HG02943 (cell line): ENCODE results near the gene ARHGEF25.
"Not testable (repeated sequence)": the region's sequence is repeated elsewhere in the genome, so short reads cannot be mapped to it uniquely, and the experiment has no call there.

Source experiments
- ATAC-seq: cut with Tn5 transposase; IDR thresholded peaks from one replicate; pipeline ENCODE4 v1.9.1; 2021; ENCODE audit warnings: mild to moderate bottlenecking, low read depth, moderate library complexity; ENCODE audit not compliant: unreplicated experiment

The ARHGEF25 gene

DNA sequence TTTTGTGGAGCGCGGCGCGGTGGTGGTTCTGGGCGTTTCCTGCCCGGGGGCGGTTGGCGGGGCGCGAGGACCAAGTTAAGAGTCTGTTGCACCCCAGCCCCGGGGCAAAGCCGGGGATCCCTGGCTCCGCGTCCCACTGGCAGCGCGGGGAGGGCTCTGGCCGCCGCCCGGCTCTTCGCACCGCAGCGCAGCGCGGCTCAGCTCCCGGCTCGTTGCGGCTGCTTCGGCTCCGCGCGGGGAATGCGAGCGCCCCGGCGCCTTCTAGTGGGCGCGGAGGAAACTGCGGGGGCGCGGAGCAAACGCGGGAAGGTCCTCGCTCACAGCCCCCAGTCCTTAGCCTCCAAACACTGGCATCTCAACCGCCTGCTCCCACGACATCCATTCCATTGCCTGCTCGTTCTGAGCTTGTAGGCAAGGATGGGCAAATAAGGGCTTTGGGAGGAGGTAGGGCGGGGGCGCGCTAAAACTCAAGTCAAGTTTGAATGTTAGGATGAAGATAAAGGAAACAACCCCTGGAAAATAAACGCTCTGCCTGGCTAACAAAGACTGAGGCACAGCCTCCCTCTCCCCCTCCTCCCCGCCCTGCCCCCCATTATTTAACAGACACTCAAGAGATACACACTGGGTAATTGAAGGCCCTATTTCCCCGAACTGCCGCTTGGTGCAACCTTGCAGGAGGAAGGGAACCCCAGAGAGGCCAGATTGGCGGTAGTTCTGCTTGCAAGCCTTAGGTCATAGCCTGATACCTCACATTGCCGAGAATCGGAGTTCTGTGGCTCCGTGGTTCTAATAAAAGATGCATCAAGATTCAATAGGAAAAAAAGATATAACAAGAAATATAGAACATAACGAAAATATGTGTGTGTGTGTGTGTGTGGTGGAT, 22.0 kb downstream of the ARHGEF25 start, which contains the start of gene B4GALNT1:
Gene B4GALNT1 (minus strand): TSS at position 244 of the 883 bp plus-strand sequence. CDS start 1,069 bp downstream, outside the sequence.
- no peak for ATAC-seq

DNA sequence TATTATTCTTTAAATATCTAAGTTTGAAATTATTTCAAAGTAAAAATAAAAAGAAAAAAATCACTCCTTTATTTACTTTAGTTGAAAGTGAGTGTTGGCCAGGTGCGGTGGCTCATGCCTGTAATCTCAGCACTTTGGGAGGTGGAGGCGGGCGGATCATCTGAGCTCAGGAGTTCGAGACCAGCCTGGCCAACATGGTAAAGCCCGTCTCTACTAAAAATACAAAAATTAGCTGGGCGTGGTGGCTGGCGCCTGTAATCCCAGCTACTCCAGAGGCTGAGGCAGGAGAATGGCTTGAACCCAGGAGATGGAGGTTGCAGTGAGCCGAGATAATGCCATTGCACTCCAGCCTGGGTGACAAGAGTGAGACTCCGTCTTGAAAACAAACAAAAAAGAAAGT, 25.5 kb downstream of the ARHGEF25 start:
- not testable (repeated sequence) for ATAC-seq

DNA sequence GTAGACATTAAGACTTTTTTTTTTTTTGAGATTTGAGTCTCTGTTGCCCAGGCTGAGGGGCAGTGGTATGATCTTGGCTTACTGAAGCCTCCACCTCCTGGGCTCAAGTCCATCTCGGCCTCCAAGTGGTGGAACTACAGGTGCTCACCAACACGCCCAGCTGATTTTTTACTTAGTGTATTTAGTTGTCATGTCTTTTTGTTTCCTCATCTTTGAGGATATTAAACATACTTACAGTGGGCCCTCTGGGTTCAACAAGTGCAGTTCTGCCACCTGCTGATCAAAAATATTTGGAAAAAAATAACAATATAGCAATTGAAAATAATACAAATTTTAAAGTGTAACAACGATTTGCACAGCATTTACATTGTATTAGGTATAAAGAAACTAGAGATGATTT, 26.1 kb downstream of the ARHGEF25 start:
- ATAC-seq: no peak

DNA sequence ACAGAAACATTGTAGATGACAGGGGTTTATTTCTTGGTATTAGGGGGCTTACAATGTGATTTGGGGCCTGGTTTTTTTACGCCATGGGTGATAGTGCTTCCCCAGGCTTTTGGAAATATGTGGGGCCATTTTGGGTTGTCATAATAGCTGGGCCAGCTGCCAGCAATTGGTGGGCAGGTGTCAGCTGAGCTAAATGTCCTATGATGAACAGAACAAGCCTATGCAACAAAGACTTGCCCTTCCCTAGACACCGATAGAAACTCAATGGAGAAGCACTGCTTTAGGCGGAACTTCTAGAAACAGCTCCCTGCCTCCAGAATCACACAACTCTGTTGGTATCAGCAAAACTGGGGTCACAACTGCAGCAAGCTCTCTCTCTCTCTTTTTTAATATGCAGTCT, 26.9 kb downstream of the ARHGEF25 start:
- no peak for ATAC-seq

DNA sequence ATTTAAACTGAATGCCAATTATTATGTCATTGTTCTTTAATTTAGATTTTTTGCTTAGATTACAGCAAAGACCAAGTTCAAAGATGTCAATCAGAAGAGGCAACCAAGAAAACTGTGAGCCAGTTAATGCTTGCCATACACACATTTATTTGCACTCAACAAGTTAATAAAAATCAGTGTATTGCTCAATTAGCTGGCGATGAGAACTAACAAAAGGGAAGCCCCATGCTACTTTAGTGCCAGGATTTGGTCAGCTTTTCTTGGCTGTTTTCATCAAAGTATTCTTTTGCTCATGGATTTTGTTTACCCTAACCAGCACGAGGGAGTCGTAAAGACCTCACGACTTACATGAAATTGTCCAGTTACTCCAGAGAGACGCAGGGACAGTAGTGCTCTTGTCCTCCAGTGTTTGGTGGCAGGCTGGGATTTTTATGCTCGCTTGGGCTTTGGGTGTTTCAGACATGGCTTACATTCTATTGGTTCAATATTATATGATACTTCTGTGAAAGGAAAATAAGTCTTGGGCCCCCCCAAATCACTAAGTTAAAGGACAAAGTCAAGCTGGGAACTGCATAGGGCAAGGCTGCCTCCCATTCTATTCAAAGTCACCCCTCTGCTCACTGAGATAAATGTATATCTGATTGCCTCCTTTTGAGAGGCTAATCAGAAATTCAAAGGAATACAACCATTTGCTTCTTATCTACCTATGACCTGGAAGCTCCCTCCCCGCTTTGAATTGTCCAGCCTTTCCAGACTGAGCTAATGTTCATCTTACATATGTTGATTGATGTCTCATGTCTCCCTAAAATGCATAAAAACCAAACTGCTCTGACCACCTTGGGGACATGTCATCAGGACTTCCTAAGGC, 29.2 kb downstream of the ARHGEF25 start:
- no peak for ATAC-seq

DNA sequence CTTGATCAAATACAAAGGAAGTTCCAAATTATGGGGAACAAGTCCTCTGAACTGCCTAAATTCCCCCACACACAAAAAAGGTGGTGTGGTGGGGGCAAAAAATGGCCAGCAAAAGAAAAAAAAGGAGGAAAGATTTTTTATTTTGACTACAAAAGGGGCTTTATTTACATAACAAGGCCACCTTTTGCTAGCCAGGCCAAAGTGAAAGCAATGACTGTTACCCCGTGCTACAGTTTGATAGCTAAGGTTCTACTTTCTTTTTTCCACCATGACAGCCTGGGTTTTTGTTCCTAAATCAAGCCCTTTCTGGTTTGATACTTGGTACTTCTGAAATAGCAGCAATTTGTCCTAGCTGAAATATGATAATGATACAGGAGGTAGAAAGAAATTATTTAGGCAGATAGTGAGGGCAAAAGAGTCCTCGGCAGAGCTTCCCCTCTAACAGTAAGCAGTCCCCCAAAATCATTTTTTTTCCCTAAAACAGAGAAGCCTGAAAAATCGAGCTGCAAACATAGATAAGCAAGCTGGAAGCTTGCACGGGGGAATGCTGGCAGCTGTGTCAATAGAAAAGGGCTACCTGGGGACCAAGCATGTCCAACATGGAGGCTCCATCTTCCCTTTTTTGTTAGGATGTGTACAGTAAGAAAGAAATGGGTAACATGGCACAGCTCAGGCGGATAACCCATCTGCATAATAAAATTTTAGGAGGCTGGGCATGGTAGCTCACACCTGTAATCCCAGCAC, 30.6 kb downstream of the ARHGEF25 start:
- no peak for ATAC-seq

DNA sequence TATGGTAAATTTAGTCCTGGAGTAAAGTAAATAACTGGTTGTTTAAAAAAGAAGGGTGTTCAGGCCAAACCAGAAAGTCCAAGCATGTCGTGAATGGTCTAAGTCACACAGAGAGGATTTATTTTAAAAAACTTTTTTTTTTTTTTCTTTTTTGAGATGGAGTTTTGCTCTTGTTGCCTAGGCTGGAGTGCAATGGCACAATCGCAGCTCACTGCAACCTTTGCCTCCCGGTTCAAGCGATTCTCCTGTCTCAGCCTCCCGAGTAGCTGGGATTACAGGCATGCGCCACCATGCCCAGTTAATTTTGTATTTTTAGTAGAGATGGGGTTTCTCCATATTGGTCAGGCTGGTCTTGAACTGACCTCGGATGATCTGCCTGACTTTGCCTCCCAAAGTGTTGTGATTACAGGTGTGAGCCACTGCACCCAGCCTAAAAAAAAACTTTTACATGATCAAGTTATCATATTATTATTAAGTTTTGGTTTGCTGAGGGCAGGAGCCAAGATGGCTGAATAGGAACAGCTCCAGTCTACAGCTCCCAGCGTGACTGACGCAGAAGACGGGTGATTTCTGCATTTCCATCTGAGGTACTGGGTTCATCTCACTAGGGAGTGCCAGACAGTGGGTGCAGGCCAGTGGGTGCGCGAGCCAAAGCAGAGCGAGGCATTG, 34.9 kb downstream of the ARHGEF25 start:
- not testable (repeated sequence) for ATAC-seq

DNA sequence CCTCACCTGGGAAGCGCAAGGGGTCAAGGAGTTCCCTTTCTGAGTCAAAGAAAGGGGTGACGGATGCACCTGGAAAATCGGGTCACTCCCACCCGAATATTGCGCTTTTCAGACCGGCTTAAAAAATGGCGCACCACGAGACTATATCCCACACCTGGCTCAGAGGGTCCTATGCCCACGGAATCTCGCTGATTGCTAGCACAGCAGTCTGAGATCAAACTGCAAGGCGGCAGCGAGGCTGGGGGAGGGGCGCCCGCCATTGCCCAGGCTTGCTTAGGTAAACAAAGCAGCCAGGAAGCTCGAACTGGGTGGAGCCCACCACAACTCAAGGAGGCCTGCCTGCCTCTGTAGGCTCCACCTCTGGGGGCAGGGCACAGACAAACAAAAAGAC, 35.4 kb downstream of the ARHGEF25 start:
- ATAC-seq: not testable (repeated sequence)

DNA sequence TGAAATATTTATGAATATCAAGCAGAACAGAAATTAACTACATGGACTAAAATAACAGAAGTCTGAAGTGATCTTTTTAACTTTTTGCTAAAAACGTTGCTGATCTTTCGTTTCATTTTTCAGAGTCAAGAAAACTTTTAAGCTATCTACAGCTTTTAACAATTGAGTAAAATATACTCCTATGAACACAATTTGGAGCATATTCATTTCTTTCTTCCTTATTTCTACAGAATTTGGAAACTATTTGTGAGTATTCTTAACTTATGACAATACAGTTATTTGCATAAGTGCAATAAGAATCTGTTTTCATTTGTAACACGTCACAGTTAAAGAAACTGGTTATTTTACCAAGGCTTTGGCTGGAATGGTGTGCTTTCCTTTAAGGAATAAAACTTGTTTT, 42.8 kb downstream of the ARHGEF25 start:
- no peak for ATAC-seq

DNA sequence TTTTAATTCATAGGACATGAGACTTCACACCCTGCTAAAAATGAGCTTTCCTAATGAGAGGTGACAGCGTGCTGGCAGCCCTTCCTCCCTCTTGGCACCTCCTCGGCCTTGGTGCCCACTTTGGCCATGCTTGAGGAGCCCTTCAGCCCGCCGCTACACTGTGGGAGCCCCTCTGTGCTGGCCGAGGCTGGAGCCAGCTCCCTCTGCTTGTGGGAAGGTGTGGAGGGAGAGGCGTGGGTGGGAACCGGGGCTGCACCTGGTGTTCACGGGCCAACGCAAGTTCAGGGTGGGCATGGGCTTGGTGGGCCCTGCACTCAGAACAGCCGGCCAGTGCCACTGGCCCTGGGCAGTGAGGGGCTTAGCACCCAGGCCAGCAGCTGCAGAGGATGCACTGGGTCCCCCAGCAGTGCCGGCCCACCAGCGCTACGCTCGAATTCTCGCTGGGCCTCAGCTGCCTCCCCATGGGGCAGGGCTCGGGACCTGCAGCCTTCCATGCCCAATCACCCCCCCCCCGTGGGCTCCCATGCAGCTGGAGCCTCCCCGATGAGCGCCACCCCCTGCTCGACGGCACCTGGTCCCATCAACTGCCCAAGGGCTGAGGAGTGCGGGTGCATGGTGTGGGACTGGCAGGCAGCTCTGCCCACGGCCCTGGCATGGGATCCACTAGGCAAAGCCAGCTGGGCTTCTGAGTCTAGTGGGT, 44.5 kb downstream of the ARHGEF25 start:
- no peak for ATAC-seq

DNA sequence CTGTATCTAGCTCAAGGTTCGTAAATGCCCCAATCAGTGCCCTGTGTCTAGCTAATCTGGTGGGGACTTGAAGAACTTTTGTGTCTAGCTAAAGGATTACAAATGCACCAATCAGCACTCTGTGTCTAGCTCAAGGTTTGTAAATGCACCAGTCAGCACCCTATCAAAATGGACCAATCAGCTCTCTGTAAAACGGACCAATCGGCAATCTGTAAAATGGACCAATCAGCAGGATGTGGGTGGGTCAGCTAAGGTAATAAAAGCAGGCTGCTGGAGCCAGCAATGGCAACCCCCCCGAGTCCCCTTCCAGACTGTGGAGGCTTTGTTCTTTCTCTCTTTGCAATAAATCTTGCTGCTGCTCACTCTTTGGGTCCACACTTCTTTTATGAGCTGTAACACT, 45.2 kb downstream of the ARHGEF25 start:
- not testable (repeated sequence) for ATAC-seq

DNA sequence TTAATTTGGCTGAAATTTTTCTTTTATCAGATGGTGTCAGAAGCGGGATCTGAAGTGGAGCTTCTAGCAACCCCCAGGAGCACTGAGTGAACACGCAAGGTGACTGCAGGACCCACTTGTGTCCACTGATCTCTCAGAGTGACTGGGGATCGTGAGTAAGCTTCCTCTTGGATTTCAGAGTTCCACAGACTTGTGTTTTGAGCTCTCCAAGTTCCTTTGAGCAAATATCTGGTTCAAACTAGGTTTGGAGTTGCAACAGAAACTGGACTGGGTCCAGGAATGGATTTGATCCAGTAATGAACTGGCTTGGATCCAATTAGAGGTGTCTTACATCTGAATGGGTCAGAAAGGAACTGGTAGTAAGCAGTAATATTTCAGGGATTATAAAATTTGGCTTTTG, 46.5 kb downstream of the ARHGEF25 start:
- ATAC-seq: no peak

DNA sequence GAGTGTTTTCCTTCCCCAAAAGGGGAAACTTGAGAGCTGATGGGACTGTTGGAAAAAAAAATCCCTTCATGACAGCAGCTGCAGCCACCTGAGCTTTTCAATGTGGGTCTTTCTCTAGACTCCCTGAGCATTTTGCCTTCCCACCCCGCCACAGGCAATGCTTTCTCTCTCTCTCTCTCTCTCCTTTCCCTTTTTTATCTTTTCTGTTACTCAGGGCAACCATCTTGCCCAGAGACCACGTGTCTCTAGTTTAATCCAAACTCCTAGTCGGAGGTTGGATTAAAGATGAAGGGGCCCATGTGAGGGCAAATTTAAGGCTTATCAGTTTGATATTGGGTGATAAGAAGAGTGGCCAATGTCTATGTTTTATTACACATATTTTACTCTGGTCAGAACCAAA, 47.7 kb downstream of the ARHGEF25 start:
- ATAC-seq: no peak

DNA sequence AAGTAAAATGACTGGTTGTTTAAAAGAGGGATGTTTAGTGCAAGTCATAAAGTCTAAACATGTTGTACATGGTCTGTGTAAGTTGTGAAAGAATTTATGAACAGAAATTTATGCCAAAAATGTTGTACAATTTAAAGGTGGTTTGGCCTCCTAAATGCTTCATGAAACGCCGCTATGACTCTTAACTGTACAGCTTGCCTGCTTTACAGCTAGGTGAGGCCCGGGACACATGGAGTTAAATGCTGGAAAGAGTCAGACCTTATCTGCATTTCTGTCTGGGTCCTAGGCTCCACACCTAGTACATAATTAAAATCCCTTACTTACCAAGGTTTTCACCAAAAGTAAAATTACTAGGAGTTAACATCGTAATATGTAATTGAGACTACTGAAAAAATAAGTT, 50.1 kb downstream of the ARHGEF25 start:
- ATAC-seq: no peak

DNA sequence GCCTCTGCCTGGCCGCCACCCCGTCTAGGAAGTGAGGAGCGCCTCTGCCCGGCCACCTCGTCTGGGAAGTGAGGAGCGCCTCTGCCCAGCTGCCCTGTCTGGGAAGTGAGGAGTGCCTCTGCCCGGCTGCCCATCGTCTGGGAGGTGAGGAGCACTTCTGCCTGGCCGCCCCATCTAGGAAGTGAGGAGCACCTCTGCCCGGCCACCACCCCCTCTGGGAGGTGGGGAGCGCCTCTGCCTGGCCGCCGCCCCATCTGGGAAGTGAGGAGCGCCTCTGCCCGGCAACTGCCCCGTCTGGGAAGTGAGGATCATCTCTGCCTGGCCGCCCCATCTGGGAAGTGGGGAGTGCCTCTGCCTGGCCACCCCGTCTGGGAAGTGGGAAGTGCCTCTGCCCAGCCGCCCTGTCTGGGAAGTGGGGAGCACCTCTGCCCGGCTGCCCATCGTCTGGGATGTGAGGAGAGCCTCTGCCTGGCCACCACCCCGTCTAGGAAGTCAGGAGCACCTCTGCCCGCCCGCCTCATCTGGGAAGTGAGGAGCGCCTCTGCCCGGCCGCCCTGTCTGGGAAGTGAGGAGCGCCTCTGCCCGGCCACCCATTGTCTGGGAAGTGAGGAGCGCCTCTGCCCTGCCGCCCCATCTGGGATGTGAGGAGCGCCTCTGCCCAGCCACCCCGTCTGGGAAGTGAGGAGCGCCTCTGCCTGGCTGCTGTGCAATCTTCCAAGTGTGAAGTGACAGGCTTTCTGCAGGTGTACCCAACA, 54.0 kb downstream of the ARHGEF25 start:
- ATAC-seq: not testable (repeated sequence)
